Stimulated activated CD4-positive, alpha-beta T cell treated with anti-CD3 and anti-CD28 coated beads, Interleukin-12 subunit alpha, Interleukin-12 subunit beta, amount 100 ng/mL, for 24 hours (primary cell): Measurements from ENCODE around the gene MLLT10.

Experiments used
- DNase-seq, 2 experiments: peaks; one replicate each; pipeline ENCODE4 v3.0.0-alpha.2; 2020; ENCODE audit warnings: low read depth in 2 of 2

MLLT10 gene

DNA sequence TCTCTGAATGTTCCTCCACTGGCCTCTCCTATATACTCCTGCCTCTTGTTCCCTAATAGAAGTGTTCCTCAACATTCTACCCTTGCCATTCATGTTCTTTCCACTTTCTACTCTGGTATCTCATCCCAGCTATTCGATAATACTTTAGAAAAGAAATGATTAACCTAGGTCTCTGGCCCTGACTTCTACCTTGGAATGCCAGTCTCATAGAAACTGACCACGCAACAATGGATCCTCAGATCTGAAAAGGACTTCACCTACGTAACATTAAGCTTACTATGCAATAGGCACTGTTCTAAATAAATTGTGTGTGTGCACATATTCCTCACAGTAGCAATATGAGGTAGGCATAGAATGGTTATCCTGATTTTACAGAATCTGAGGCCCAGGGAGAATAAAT lies 235.0 kb downstream of the MLLT10 start:
- no peak for DNase-seq

- DNase-seq = no peak
These were observed 237.2 kb downstream of the MLLT10 start for GRCh38 chr10:21771219-21771618.

DNA sequence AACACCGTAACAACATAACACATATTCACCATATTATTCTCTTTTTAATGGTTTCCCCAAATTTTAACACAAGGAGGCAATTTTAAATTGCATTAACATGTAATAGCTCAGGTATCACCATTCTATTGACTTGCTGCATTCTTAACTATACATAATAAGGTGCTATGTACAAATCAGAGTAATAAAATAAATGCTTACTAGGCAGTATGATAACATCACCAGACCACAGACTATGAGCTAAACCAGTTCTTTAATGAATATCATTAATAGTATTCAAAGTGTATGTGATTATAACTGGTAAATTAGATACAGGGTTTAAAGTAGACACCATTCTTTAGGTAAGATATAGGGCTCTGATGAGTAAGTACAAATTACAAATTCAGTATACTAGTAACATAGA lies 242.9 kb downstream of the MLLT10 start:
- DNase-seq = no peak

GRCh38 chr10:21791276-21791675 lies 257.2 kb downstream of the MLLT10 start:
- no peak for DNase-seq
